HG02981 (cell line): ENCODE results near the gene KCNK3.
"Not testable (repeated sequence)": the region's sequence is repeated elsewhere in the genome, so short reads cannot be mapped to it uniquely, and the experiment has no call there.

Experiments
- ATAC-seq: cut with Tn5 transposase; IDR thresholded peaks from one replicate; pipeline ENCODE4 v1.9.1; 2021; ENCODE audit warnings: mild to moderate bottlenecking, moderate library complexity; ENCODE audit not compliant: unreplicated experiment

KCNK3 gene

DNA sequence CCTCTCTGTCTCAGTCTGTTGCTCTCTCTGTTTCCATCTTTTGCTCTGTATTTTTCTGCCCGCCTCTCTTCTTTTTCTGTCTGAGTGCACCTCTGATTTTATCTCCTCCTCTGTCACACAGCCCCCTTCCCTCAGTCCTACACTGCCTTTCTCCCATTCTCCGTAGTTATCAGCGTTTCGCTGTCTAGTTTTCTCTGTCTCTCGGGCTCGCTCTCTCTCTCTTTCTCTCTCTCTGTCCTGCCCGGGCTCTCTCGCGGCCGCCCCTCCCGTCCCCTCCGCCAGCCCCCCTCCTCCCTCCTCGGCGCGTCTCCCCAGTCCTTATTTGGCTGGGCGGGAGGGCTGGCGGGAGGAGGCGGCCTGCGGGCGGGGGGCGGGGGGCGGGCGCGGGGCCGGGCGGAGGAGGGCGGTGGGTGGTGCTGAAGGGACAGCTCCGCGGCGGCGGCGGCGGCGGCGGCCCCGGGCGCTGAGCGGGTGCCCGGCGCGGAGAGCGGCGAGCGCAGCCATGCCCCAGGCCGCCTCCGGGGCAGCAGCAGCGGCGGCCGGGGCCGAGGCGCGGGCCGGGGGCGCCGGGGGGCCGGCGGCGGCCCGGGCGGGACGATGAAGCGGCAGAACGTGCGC is at the start of gene KCNK3:
KCNK3 (plus strand) TSS at position 444 of the 618 bp plus-strand sequence; CDS start at position 598, 154 bp downstream.
- no peak for ATAC-seq

- no peak for ATAC-seq
Observed at GRCh38 chr2:26644188-26644835, 48.2 kb upstream of the KCNK3 start.

DNA sequence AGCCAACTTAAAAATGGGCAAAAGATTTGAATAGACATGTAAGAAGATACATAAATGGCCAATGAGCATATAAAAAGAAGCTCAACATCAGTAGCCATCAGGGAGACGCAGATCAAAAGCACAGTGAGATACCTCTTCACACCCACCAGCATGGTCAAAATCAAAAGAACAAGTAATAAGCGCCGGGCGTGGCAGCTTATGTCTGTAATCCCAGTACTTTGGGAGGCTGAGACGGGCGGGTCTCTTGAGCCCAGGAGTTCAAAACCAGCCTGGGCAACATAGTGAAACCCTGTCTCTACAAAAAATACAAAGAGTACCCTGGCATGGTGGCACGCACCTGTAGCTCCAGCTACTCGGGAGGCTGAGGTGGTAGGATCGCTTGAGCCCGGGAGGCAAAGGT is 46.8 kb upstream of the KCNK3 start:
- no peak for ATAC-seq

- ATAC-seq, result no peak
Observed at GRCh38 chr2:26646986-26647672, 45.4 kb upstream of the KCNK3 start.

DNA sequence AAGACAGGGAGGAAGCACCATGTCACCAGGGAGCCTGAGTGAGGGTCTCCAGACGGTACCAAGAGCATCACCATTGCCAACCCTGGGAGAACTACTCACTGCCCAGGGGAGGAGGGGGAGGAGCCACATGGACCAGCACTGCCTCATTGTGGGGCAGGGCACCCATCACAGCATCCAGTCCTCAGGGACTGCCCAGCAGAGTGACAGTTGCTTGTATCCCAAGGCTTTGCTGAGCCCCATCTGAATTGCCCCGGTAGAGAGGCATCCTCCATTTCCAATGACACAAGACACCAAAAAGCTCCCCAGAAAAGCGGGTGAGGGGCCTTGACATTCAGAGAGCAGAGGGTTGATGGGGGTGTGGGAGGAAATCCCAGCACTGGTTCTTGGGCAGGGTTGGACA is 44.5 kb upstream of the KCNK3 start:
- no peak for ATAC-seq

- no peak for ATAC-seq
Observed at GRCh38 chr2:26648516-26648915, 44.0 kb upstream of the KCNK3 start.

GRCh38 chr2:26649322-26649721 is 43.2 kb upstream of the KCNK3 start:
- no peak for ATAC-seq

- ATAC-seq, result no peak
Observed at GRCh38 chr2:26649992-26650712, 42.4 kb upstream of the KCNK3 start.

DNA sequence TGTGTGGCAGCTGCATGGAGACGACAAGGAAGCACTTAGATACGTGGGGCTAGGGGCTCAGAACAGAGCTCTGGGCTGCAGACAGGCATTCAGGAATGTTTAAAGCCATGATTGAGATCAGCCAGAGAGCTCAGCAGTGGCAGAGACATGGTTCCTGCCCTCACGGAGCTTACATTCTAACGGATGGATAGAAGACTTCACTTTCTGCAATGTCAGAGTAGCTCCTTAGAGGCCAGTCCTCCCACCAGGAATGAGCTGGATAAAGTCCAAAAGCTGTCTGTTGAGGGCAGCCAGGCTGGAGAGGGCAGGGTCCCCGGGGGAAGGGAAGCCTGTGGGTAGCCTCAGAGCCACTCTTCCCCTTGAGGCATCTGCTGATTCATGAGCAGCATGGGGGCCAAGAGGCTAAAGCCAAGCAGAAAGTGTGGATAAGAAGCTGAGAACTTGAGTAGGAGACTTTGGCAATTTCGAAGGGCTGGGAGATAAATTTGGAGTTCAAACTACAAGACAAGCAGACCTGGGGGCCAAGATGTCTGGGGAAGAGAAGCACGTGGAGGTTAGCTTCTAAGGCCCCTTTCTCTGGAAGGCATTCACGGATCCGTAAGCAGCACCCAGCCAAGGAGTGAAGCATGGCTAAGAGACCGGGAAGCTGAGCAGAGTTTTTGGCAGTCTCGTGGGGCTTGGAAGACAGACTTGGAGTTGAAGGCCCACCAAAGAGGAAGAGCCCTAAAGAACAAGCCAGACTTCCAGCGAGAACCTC is 41.6 kb upstream of the KCNK3 start:
- ATAC-seq, result no peak

DNA sequence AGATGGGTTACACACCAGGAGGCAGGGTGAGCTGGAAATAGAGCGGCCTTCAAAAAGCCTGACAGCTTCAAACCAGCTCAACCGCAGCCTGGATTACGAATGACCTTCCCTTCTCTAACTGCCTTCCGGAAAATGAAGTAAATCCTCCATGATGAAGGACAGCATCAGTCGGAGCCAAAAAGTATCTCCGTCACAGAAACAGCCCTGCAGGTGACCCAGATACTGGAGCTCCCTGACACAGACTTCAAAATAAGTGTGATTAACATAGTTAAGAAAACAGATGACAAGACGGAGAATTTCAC is 41.1 kb upstream of the KCNK3 start:
- no peak for ATAC-seq

DNA sequence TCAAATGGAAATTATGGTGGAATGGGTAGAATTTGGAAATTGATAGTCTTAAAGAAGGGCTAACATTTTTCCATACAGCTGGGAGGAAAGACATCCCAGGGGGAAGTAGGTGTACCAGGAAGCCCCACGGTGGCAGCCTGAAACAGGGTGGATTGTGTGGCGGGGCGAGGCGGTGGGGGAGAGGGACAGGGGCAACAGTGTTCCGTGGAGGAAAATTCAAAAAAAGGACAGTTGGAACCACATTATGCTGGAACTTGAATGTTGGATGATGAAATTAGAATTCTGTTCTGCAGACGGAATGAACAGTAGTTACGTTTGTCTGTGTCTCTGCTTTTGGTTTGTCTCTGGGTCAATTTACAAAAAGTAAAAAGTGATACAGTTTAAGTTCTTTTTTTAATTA is 40.7 kb upstream of the KCNK3 start:
- ATAC-seq, result no peak

- no peak for ATAC-seq
Observed at GRCh38 chr2:26652361-26653041, 40.0 kb upstream of the KCNK3 start.

GRCh38 chr2:26653207-26654060 is 39.1 kb upstream of the KCNK3 start:
- ATAC-seq, result no peak

DNA sequence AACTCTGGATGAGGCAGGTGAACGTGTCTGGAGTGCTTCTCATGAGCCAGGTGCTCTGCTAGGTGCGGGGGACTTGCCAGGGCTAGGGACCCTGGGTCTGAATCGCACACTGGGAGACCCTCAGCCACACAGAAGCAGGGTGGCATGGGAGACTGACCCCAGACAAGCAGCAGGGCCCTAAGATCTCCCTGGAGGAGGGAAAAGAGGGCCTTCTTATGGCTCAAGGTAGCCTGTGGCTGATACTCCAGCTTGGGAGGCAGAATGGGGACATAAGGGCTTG is 38.5 kb upstream of the KCNK3 start:
- ATAC-seq, result no peak

DNA sequence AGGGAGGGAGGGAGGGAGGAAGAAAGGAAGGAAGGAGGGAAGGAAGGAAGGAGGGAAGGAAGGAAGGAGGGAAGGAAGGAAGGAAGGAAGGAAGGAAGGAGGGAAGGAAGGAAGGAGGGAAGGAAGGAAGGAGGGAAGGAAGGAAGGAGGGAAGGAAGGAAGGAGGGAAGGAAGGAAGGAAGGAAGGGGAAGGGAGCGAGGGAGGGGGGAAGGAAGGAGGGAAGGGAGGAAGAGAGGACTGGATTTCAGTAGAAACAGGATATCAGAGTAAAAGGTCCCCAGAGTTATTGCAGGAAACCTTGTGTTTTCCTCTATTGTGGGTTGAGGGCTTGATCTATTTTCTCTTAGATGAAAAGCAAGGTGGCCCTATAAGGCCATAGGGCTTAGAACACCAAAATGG is 37.4 kb upstream of the KCNK3 start:
- ATAC-seq, result not testable (repeated sequence)

DNA sequence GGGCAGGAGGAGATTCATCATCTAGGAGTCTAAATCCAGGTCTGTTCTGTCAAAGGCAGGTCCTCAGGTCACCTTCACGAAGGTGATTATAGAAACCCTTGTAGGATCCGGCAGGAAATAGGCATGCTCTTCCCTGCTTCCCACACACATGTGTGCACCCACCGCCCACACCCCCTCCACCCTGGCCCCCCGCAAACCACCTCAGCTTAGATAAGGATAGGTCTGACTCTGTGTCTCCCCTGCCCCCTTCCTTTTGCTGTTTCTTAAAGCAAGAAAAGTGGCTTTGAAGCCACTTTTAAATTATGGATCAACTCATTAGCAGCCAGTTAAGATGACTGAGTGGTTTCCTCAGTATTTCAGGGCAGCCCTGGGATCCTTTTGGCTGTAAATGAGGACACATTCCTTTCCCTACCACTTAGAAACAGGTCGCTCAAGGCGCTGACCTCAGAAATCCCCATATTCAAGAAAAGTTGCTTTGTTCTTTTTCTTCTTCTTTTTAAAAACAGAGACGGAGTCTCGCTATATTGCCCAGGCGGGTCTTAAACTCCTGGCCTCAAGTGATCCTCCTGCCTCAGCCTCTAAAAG is 36.8 kb upstream of the KCNK3 start:
- ATAC-seq, result no peak

GRCh38 chr2:26657265-26657664 is 35.3 kb upstream of the KCNK3 start:
- ATAC-seq, result no peak

GRCh38 chr2:26658691-26659346 is 33.7 kb upstream of the KCNK3 start:
- ATAC-seq, result no peak

DNA sequence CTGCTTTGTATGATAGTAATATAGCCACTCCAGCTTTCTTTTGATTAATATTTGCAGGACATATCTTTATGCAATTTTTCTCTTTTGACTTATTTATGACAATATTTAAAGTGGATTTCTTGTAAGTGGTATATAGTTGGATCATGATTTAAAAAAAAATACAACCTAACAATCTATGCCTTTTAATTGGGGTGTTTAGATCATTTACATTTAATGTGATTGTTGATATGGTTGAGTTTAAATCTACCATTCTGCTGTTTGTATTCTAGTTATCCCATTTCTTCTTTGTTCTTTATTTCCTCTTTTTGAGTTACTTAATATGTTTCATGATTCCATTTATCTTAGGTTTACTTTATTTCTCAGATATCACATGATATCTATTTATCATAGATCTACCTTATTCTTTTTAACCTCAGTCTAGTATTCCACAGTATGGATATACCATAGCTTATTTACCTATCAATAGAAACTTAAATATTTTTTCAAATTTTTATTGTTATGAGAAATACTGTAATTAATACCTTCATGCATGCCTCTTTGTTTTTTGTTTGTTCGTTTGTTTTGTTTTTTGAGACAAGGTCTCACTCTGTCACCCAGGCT is 32.1 kb upstream of the KCNK3 start:
- ATAC-seq, result no peak
